Measurements from ENCODE around the gene LPIN2.

- TF ChIP-seq CTCF (IDR thresholded peaks at IDR 0.05; ENCODE audit: insufficient read depth, low read length, poor library complexity, severe bottlenecking) (no peak), EZH2phosphoT487 (conservative IDR thresholded peaks at IDR 0.05; ENCODE audit: low read length) (no peak)
Measured at GRCh38 chr18:3010086-3010485, 2.9 kb downstream of the LPIN2 start.

Data from SU-DHL-6 (cell line).